ENCODE measurements around the gene MICAL1.

Gene MICAL1

GRCh38 chr6:109451376-109451775 lies 4.2 kb downstream of the MICAL1 start:
- TF ChIP-seq NFIC (IDR thresholded peaks at IDR 0.05) (no peak), TEAD4 (IDR thresholded peaks at IDR 0.05) (no peak), EP300 (IDR thresholded peaks at IDR 0.05; ENCODE audit: borderline replicate concordance) (no peak), YY1 (IDR thresholded peaks at IDR 0.05; ENCODE audit: low read depth) (no peak), CEBPB (IDR thresholded peaks at IDR 0.05) (no peak), TAF1 (IDR thresholded peaks at IDR 0.05; ENCODE audit: low read depth) (no peak), ZBTB7A (IDR thresholded peaks at IDR 0.05; ENCODE audit: low read depth) (no peak), CREB1 (IDR thresholded peaks at IDR 0.05; ENCODE audit: low read depth) (no peak), EGR1 (IDR thresholded peaks at IDR 0.05) (no peak)
- TF ChIP-seq, protein P1, sequence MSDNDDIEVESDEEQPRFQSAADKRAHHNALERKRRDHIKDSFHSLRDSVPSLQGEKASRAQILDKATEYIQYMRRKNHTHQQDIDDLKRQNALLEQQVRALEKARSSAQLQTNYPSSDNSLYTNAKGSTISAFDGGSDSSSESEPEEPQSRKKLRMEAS (IDR thresholded peaks at IDR 0.05): no peak
- TF ChIP-seq, protein P2, sequence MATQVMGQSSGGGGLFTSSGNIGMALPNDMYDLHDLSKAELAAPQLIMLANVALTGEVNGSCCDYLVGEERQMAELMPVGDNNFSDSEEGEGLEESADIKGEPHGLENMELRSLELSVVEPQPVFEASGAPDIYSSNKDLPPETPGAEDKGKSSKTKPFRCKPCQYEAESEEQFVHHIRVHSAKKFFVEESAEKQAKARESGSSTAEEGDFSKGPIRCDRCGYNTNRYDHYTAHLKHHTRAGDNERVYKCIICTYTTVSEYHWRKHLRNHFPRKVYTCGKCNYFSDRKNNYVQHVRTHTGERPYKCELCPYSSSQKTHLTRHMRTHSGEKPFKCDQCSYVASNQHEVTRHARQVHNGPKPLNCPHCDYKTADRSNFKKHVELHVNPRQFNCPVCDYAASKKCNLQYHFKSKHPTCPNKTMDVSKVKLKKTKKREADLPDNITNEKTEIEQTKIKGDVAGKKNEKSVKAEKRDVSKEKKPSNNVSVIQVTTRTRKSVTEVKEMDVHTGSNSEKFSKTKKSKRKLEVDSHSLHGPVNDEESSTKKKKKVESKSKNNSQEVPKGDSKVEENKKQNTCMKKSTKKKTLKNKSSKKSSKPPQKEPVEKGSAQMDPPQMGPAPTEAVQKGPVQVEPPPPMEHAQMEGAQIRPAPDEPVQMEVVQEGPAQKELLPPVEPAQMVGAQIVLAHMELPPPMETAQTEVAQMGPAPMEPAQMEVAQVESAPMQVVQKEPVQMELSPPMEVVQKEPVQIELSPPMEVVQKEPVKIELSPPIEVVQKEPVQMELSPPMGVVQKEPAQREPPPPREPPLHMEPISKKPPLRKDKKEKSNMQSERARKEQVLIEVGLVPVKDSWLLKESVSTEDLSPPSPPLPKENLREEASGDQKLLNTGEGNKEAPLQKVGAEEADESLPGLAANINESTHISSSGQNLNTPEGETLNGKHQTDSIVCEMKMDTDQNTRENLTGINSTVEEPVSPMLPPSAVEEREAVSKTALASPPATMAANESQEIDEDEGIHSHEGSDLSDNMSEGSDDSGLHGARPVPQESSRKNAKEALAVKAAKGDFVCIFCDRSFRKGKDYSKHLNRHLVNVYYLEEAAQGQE (IDR thresholded peaks at IDR 0.05; ENCODE audit: low read depth): no peak
- TF ChIP-seq, protein P3, sequence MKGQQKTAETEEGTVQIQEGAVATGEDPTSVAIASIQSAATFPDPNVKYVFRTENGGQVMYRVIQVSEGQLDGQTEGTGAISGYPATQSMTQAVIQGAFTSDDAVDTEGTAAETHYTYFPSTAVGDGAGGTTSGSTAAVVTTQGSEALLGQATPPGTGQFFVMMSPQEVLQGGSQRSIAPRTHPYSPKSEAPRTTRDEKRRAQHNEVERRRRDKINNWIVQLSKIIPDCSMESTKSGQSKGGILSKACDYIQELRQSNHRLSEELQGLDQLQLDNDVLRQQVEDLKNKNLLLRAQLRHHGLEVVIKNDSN (IDR thresholded peaks at IDR 0.05): no peak

- TF ChIP-seq NFIC (IDR thresholded peaks at IDR 0.05) (peak; percentile 62), TAF1 (IDR thresholded peaks at IDR 0.05; ENCODE audit: low read depth) (no peak)
These were observed 4.8 kb downstream of the MICAL1 start for GRCh38 chr6:109450801-109451200.

- no peak for TF ChIP-seq CREB1 (IDR thresholded peaks at IDR 0.05; ENCODE audit: low read depth)
- TF ChIP-seq YY1 (IDR thresholded peaks at IDR 0.05; ENCODE audit: low read depth): no peak
- TF ChIP-seq, protein P2 (IDR thresholded peaks at IDR 0.05; ENCODE audit: low read depth): no peak
- TF ChIP-seq FOXM1 (IDR thresholded peaks at IDR 0.05; ENCODE audit: borderline replicate concordance, low read depth): no peak
- TF ChIP-seq CEBPB (IDR thresholded peaks at IDR 0.05): no peak
- TF ChIP-seq EP300 (IDR thresholded peaks at IDR 0.05; ENCODE audit: borderline replicate concordance): no peak
- no peak for TF ChIP-seq EGR1 (IDR thresholded peaks at IDR 0.05)
- no peak for TF ChIP-seq NFIC (IDR thresholded peaks at IDR 0.05)
- TF ChIP-seq, protein P3 (IDR thresholded peaks at IDR 0.05): no peak
- TF ChIP-seq TEAD4 (IDR thresholded peaks at IDR 0.05): no peak
These were observed 5.5 kb downstream of the MICAL1 start for GRCh38 chr6:109449795-109450673.

GRCh38 chr6:109449064-109449794 lies 6.3 kb downstream of the MICAL1 start:
- TF ChIP-seq NFIC (IDR thresholded peaks at IDR 0.05) (no peak), TCF12 (IDR thresholded peaks at IDR 0.05; ENCODE audit: low read depth) (no peak), TEAD4 (IDR thresholded peaks at IDR 0.05) (no peak), CEBPB (IDR thresholded peaks at IDR 0.05) (no peak)
- TF ChIP-seq, protein P1 (IDR thresholded peaks at IDR 0.05): no peak

- TF ChIP-seq TAF1 (IDR thresholded peaks at IDR 0.05; ENCODE audit: low read depth) (no peak), EGR1 (IDR thresholded peaks at IDR 0.05) (no peak), TEAD4 (IDR thresholded peaks at IDR 0.05) (no peak), TCF12 (IDR thresholded peaks at IDR 0.05; ENCODE audit: low read depth) (no peak), RAD21 (IDR thresholded peaks at IDR 0.05; ENCODE audit: low read depth) (no peak), ZBTB7A (IDR thresholded peaks at IDR 0.05; ENCODE audit: low read depth) (no peak), CREB1 (IDR thresholded peaks at IDR 0.05; ENCODE audit: low read depth) (no peak), YY1 (IDR thresholded peaks at IDR 0.05; ENCODE audit: low read depth) (no peak), NFIC (IDR thresholded peaks at IDR 0.05) (no peak), FOXM1 (IDR thresholded peaks at IDR 0.05; ENCODE audit: borderline replicate concordance, low read depth) (no peak)
- TF ChIP-seq, protein P1 (IDR thresholded peaks at IDR 0.05): no peak
- TF ChIP-seq, protein P3 (IDR thresholded peaks at IDR 0.05): no peak
- TF ChIP-seq, protein P2 (IDR thresholded peaks at IDR 0.05; ENCODE audit: low read depth): no peak
These were observed 7.0 kb downstream of the MICAL1 start for GRCh38 chr6:109448615-109449014.

All from Ishikawa (cell line).